ENCODE data around the gene NFIX.

- TF ChIP-seq POLR2A (IDR thresholded peaks at IDR 0.05), result no peak
- TF ChIP-seq POLR2AphosphoS5 (IDR thresholded peaks at IDR 0.05), result no peak
Observed at GRCh38 chr19:13039211-13039789, 44.0 kb downstream of the NFIX start.
